MM.1S (cell line): Measurements from ENCODE around the gene FUT4.

Source experiments
- DNase-seq: peaks from one replicate; pipeline ENCODE4 v3.0.0-alpha.2; 2015
- H2AFZ ChIP-seq: fragments of 300-600 bp; sonication (generic); 2 replicates; pipeline ENCODE4 v1.6.0; 2016; ENCODE audit warnings: antibody characterized with exemption, low read length
- H3F3A ChIP-seq: fragments of 300-600 bp; sonication (generic); 2 replicates; pipeline ENCODE4 v1.6.1; 2016; ENCODE audit warnings: mild to moderate bottlenecking, antibody characterized with exemption, low read length, moderate library complexity, mixed read lengths; ENCODE audit not compliant: insufficient read depth
- H3K27ac ChIP-seq: fragments of 300-600 bp; sonication (generic); 2 replicates; pipeline ENCODE4 v1.5.1; 2016; ENCODE audit warnings: mild to moderate bottlenecking, low read length
- H3K27me3 ChIP-seq: fragments of 300-600 bp; sonication (generic); replicated peaks from 2 replicates; pipeline ENCODE4 v1.6.0; 2016; ENCODE audit warnings: low read length; ENCODE audit not compliant: insufficient read depth
- H3K36me3 ChIP-seq: fragments of 300-600 bp; sonication (generic); replicated peaks from 2 replicates; pipeline ENCODE4 v1.6.1; 2016; ENCODE audit warnings: mild to moderate bottlenecking, low read length, mixed read lengths; ENCODE audit not compliant: insufficient read depth
- H3K4me1 ChIP-seq: fragments of 300-600 bp; sonication (generic); 2 replicates; pipeline ENCODE4 v1.6.1; 2016; ENCODE audit warnings: low read length, mixed read lengths
- H3K4me2 ChIP-seq: fragments of 300-600 bp; sonication (generic); 2 replicates; pipeline ENCODE4 v1.6.0; 2016; ENCODE audit warnings: low read depth, low read length
- H3K4me3 ChIP-seq: fragments of 300-600 bp; sonication (generic); 2 replicates; pipeline ENCODE4 v1.5.1; 2016; ENCODE audit warnings: low read length, mixed read lengths
- H3K79me2 ChIP-seq: fragments of 300-600 bp; sonication (generic); 2 replicates; pipeline ENCODE4 v1.6.1; 2016; ENCODE audit warnings: mixed run types, low read length, mixed read lengths
- H3K9ac ChIP-seq: fragments of 300-600 bp; sonication (generic); 2 replicates; pipeline ENCODE4 v1.6.1; 2016; ENCODE audit warnings: low read length, mixed read lengths
- H3K9me2 ChIP-seq: fragments of 300-600 bp; sonication (generic); replicated peaks from 2 replicates; pipeline ENCODE4 v1.6.1; 2016; ENCODE audit warnings: mild to moderate bottlenecking, low read length, mixed read lengths; ENCODE audit not compliant: insufficient read depth
- H3K9me3 ChIP-seq: fragments of 300-600 bp; sonication (generic); replicated peaks from 2 replicates; pipeline ENCODE4 v1.6.1; 2016; ENCODE audit warnings: mild to moderate bottlenecking, low read length, mixed read lengths; ENCODE audit not compliant: insufficient read depth
- H4K20me1 ChIP-seq: fragments of 300-600 bp; sonication (generic); 2 replicates; pipeline ENCODE4 v1.6.1; 2016; ENCODE audit warnings: mild to moderate bottlenecking, low read length, moderate library complexity, mixed read lengths; ENCODE audit not compliant: insufficient read depth
- CTCF ChIP-seq: fragments of 300-600 bp; sonication (generic); IDR thresholded peaks from 2 replicates; pipeline ENCODE4 v1.5.1; 2016; ENCODE audit warnings: antibody characterized with exemption, low read length, mixed read lengths
- EZH2 ChIP-seq: fragments of 300-600 bp; sonication (generic); optimal IDR thresholded peaks from 2 replicates; pipeline ENCODE3; 2017; ENCODE audit warnings: low read depth, mild to moderate bottlenecking, antibody characterized with exemption, low read length, mixed read lengths
- EZH2phosphoT487 ChIP-seq: fragments of 300-600 bp; sonication (generic); IDR thresholded peaks from 2 replicates; pipeline ENCODE4 v1.6.1; 2018; ENCODE audit warnings: antibody characterized with exemption, low read length

FUT4 gene

GRCh38 chr11:94539420-94539819 is 4.3 kb upstream of the FUT4 start:
- Histone ChIP-seq H3K79me2 (no peaks in the 10 kb centered on the region), H4K20me1 (no peaks in the 10 kb centered on the region), H3K9ac (no peak overlapping the region), H3K9me3 (no peaks in the 10 kb centered on the region), H3K4me3 (no peak overlapping the region), H3K27ac (no peak overlapping the region), H2AFZ (no peak overlapping the region), H3K9me2 (no peaks in the 10 kb centered on the region), H3K27me3 (no peaks in the 10 kb centered on the region), H3K36me3 (no peaks in the 10 kb centered on the region), H3K4me2 (no peak overlapping the region), H3K4me1 (0 out of 2 replicates have a peak, but pooled peaks cover 4% of the 10 kb centered on the region), H3F3A (peaks cover 10% of the 10 kb centered on the region)
- TF ChIP-seq EZH2phosphoT487 = no peak
- TF ChIP-seq EZH2 = no peak
- TF ChIP-seq CTCF = no peak
- DNase-seq = no peak

GRCh38 chr11:94544646-94545263 is 1.0 kb downstream of the FUT4 start:
- no peaks in the 10 kb centered on the region for H3K79me2 ChIP-seq
- no peaks in the 10 kb centered on the region for H3K27me3 ChIP-seq
- H2AFZ ChIP-seq = no peak overlapping the region
- peak overlapping the region; percentile 73; the same call in 1 of the 2 replicates for H3K4me3 ChIP-seq
- H3F3A ChIP-seq = peaks cover 10% of the 10 kb centered on the region
- H3K9me2 ChIP-seq = no peaks in the 10 kb centered on the region
- H3K36me3 ChIP-seq = no peaks in the 10 kb centered on the region
- H3K4me1 ChIP-seq = 0 out of 2 replicates have a peak, but pooled peaks cover 4% of the 10 kb centered on the region
- no peak overlapping the region for H3K9ac ChIP-seq
- TF ChIP-seq CTCF (no peak), EZH2phosphoT487 (no peak), EZH2 (no peak)
- no peak for DNase-seq
- no peak overlapping the region for H3K27ac ChIP-seq
- H3K4me2 ChIP-seq = no peak overlapping the region
- H4K20me1 ChIP-seq = no peaks in the 10 kb centered on the region
- H3K9me3 ChIP-seq = no peaks in the 10 kb centered on the region

- H2AFZ ChIP-seq = no peak overlapping the region
- no peaks in the 10 kb centered on the region for H3K36me3 ChIP-seq
- H3K9me2 ChIP-seq = no peaks in the 10 kb centered on the region
- H3F3A ChIP-seq = peaks cover 10% of the 10 kb centered on the region
- no peaks in the 10 kb centered on the region for H3K9me3 ChIP-seq
- H3K4me3 ChIP-seq = no peak overlapping the region
- H4K20me1 ChIP-seq = no peaks in the 10 kb centered on the region
- DNase-seq = no peak
- H3K9ac ChIP-seq = no peak overlapping the region
- TF ChIP-seq EZH2phosphoT487 (no peak), CTCF (no peak), EZH2 (no peak)
- no peak overlapping the region for H3K4me2 ChIP-seq
- H3K79me2 ChIP-seq = no peaks in the 10 kb centered on the region
- H3K27ac ChIP-seq = no peak overlapping the region
- 0 out of 2 replicates have a peak, but pooled peaks cover 4% of the 10 kb centered on the region for H3K4me1 ChIP-seq
- H3K27me3 ChIP-seq = no peaks in the 10 kb centered on the region
Observed at GRCh38 chr11:94545264-94546161, 1.8 kb downstream of the FUT4 start.
